Measurements from ENCODE around the gene GALNT2.

GALNT2 gene

DNA sequence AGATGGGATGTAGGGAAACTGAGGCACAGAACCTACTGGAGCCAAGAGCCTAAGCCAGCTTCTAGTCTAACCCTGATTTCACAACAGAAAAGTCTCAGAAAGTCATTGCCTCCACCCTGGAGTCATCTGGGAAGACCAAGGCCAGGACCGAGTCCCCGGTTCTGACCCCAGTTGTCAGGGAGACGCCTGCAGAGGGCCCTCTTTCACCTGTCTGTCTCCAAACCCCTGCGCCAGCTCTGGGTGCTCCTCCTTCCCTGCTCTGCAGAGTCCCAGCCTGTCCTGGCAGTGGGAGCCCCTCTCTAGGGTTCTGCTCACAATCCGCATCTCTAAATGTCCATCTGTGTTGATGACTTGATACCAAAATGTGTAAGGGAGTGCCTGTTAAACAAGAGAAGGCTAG is 209.4 kb downstream of the GALNT2 start:
- TF ChIP-seq, protein P1, sequence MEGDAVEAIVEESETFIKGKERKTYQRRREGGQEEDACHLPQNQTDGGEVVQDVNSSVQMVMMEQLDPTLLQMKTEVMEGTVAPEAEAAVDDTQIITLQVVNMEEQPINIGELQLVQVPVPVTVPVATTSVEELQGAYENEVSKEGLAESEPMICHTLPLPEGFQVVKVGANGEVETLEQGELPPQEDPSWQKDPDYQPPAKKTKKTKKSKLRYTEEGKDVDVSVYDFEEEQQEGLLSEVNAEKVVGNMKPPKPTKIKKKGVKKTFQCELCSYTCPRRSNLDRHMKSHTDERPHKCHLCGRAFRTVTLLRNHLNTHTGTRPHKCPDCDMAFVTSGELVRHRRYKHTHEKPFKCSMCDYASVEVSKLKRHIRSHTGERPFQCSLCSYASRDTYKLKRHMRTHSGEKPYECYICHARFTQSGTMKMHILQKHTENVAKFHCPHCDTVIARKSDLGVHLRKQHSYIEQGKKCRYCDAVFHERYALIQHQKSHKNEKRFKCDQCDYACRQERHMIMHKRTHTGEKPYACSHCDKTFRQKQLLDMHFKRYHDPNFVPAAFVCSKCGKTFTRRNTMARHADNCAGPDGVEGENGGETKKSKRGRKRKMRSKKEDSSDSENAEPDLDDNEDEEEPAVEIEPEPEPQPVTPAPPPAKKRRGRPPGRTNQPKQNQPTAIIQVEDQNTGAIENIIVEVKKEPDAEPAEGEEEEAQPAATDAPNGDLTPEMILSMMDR (IDR thresholded peaks at IDR 0.05; ENCODE audit: insufficient read depth, low read depth, low read length, missing control alignments) = no peak
- no peak for DNase-seq (ENCODE audit: low read depth)
- H3K4me3 ChIP-seq (ENCODE audit: low read length) = no peak overlapping the region

DNA sequence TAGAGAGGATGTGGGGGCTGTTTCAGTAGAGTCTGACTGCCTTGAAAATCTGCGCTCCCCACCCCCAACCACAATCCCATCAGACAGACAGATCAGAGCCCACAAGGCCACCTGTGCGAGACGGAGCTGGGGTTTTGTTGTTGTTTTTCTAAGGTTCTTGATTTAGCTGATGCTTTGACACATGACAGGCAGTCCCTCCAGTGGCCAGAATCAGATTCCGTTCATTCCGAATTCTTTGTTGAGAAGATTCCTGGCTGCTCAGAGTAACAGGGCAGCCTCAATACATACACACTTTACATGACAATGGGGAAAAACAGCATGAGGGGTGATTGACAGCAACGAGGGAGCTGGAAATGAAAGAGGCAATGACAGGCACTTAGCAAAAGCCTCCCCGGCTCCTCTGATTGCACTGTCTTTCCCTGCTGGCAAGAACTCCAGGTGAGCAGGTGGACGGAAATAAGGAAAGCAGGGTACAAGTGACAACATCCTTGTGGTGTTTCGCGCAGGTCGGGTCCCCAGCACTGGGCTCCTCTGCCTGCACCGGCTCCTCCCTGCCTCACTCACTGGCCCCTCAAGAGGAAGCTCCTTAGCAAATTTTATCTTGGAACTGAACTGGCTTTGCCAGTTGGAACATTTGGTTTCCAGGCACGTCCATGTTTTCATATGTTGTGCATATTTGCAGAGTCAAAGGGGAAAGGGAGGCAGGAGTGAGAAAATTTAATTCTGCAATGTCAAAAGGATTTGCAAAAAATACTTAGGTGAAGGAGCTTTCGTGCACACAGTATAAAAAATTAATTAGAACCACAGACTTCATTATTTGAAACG is 210.4 kb downstream of the GALNT2 start:
- no peak for DNase-seq (ENCODE audit: low read depth)
- TF ChIP-seq, protein P1 (IDR thresholded peaks at IDR 0.05; ENCODE audit: insufficient read depth, low read depth, low read length, missing control alignments) = no peak
- H3K4me3 ChIP-seq (ENCODE audit: low read length) = no peak overlapping the region

DNA sequence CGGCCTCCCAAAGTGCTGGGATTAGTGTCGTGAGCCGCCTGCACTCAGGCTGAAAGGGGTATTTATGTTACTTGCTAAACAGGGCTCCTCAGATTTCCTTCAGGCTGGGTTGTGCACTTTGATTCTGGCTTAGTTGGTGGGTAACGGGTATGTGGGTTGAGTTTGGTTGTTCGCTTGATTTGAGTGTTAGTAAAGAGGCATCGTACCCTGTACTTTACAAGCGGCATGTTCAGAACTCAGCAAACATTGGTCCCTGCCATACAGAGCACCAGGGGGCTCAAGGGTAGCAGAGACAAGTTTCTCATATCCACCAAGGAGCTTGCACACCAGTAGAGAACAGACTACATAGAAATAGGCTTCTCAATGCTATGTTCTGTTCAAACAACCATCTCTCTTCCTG is 211.3 kb downstream of the GALNT2 start:
- H3K4me3 ChIP-seq (ENCODE audit: low read length) = no peak overlapping the region
- TF ChIP-seq, protein P1 (IDR thresholded peaks at IDR 0.05; ENCODE audit: insufficient read depth, low read depth, low read length, missing control alignments) = no peak
- DNase-seq (ENCODE audit: low read depth) = no peak

DNA sequence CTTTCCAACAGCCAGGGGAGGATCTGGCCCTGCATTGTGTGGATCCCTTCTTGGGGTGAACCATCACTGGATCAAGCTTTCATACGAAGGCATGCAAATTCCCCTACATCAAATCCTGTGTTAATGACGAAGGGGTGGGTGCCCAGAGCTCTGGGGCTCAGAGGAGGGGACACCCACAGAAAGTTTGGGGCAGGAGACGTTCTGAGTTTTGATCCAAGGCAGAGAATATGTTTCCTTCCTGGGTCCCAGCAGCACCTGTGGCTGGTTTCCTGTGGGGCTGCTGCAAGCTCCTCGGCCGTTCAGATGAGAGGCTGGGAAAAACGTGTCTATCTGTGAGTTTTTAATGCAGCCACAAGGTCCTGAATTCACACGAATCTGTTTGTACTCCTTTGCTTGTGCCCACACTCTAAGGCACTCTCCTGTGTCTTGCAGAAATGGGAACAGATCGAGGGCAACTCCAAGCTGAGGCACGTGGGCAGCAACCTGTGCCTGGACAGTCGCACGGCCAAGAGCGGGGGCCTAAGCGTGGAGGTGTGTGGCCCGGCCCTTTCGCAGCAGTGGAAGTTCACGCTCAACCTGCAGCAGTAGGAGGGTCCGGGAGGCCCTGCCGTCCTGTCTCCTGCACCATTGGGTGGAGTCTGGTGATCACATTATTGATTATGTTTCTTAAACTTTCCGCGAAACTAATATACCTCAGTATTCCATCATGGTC is 212.0 kb downstream of the GALNT2 start:
- TF ChIP-seq, protein P1 (IDR thresholded peaks at IDR 0.05; ENCODE audit: insufficient read depth, low read depth, low read length, missing control alignments) = no peak
- no peak for DNase-seq (ENCODE audit: low read depth)

DNA sequence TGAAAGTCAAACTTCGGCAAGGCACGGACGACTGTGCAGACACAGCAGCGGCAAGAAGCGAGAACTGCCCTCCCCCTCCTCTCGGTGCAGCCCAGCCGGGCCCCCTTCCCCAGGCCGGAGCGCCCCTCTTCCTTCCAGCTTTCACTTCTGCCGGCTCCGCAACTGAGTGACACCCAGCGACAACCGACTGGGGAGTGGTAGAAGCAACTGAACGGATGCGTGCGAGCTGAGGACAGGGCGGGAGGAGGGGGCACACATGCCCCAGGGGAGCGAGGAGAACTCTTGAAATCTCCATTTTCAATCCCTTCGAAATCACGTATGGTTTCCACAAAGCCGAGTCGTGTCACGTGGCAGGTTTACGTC is 212.5 kb downstream of the GALNT2 start:
- TF ChIP-seq, protein P1 (IDR thresholded peaks at IDR 0.05; ENCODE audit: insufficient read depth, low read depth, low read length, missing control alignments) = no peak
- no peak overlapping the region for H3K4me3 ChIP-seq (ENCODE audit: low read length)
- DNase-seq (ENCODE audit: low read depth) = no peak

More for the DNA sequence above, 212.0 kb downstream of the GALNT2 start:
- H3K4me3 ChIP-seq (ENCODE audit: low read length) = no peak overlapping the region

DNA sequence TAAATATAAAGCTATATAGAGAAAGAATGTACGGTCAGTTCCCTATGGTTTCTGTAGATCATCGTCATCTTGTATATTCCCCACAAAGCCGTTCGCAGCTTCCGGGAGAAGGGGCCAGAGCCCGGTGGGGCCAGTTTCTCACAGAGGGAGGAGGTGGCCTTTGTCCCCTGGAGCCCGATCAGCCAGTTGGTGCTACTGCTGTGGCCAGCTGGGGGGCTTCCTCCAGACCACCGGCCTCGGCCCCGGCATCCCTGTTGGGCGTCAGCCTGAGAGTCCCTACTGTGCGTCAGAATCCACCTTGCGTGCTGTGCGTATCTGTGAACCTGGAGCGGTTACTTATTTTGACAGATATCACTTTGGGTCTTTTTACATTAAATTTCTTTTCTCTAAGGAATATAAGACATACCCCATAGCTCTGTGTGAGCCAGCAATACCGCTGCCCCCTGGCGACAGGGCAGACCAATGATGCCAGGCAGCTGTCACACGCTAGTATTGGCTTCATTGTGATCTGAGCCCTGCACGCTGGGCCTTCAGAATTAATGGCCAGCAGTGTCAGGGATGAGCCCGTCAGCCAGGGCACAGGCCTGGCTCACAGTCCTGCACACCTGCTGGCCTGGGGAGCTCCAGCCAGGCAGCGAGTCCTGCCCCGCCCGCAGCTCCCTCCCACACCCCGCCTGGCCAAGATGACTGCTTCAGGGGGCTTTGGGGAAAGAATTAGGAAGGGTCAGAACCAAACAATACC is 213.2 kb downstream of the GALNT2 start:
- H3K4me3 ChIP-seq (ENCODE audit: low read length) = no peak overlapping the region
- TF ChIP-seq, protein P1 (IDR thresholded peaks at IDR 0.05; ENCODE audit: insufficient read depth, low read depth, low read length, missing control alignments) = no peak
- DNase-seq (ENCODE audit: low read depth) = no peak

Measured in epithelial cell of esophagus (primary cell).